CD4-positive, alpha-beta T cell (primary cell): Measurements from ENCODE around the gene PRKN. TPM values are rescaled to one million over a fixed set of nuclear protein-coding genes. Genes with fewer than 3 reads are reported as not detected.

ENCODE experiments used
- ATAC-seq: fragments of 200-7000 bp; cut with Tn5 transposase; one replicate; pipeline ENCODE4 v1.10.0; 2022; ENCODE audit warnings: mild to moderate bottlenecking; ENCODE audit not compliant: poor library complexity
- CTCF ChIA-PET: fragments of 350-600 bp; sonication (Branson Sonifier 250); formaldehyde crosslinking; loops from one replicate; lab custom pipeline; 2021; ENCODE audit warnings: antibody characterized with exemption, inconsistent platforms; lab: Charles Lee
- POLR2A ChIA-PET: fragments of 350-600 bp; sonication (Branson Sonifier 250); formaldehyde crosslinking; loops from one replicate; lab custom pipeline; 2021; ENCODE audit warnings: antibody characterized with exemption, inconsistent platforms; lab: Charles Lee
- DNase-seq, 14 experiments: peaks; one replicate each; pipeline ENCODE4 v3.0.0-alpha.2; 2013 to 2020; ENCODE audit warnings: mixed read lengths in 2 of 14
- H3K27ac ChIP-seq, 2 donors: one replicate each; pipeline versions ENCODE4 v1.5.1 to v1.7.0; 2013; ENCODE audit warnings: low read length in 2 of 2, low read depth in 1 of 2, mild to moderate bottlenecking in 1 of 2
- H3K27me3 ChIP-seq, 2 experiments: 1 replicate in 1 of 2; 2 replicates in 1 of 2; pipeline versions ENCODE4 v1.6.1 to v1.7.0; 2013; ENCODE audit warnings: low read length in 2 of 2, control low read depth in 1 of 2, mild to moderate bottlenecking in 1 of 2, moderate library complexity in 1 of 2; ENCODE audit not compliant: insufficient read depth in 2 of 2, control insufficient read depth in 1 of 2
- H3K36me3 ChIP-seq: one replicate; pipeline ENCODE4 v1.6.1; 2013; ENCODE audit warnings: low read length, control low read depth; ENCODE audit not compliant: insufficient read depth
- H3K4me1 ChIP-seq: one replicate; pipeline ENCODE4 v1.6.1; 2013; ENCODE audit warnings: low read length, control low read depth; ENCODE audit not compliant: insufficient read depth
- H3K4me3 ChIP-seq: one replicate; pipeline ENCODE4 v1.5.1; 2013; ENCODE audit warnings: mild to moderate bottlenecking, low read length, moderate library complexity
- H3K9me3 ChIP-seq, 2 experiments: 1 replicate in 1 of 2; 2 replicates in 1 of 2; pipeline versions ENCODE4 v1.6.1 to v1.7.0; 2013; ENCODE audit warnings: low read length in 2 of 2, mild to moderate bottlenecking in 2 of 2, control low read depth in 1 of 2, moderate library complexity in 1 of 2; ENCODE audit not compliant: control insufficient read depth in 1 of 2, insufficient read depth in 1 of 2
- H3K27ac Mint-ChIP-seq: one replicate; pipeline ENCODE4 v1.8.0; 2020; ENCODE audit warnings: mixed read lengths
- H3K27me3 Mint-ChIP-seq: one replicate; pipeline ENCODE4 v1.8.0; 2021; ENCODE audit warnings: mixed read lengths
- H3K36me3 Mint-ChIP-seq: one replicate; pipeline ENCODE4 v1.8.0; 2021; ENCODE audit warnings: low read depth, mixed read lengths
- H3K4me1 Mint-ChIP-seq: one replicate; pipeline ENCODE4 v1.8.0; 2021; ENCODE audit warnings: low read depth, mixed read lengths
- H3K4me3 Mint-ChIP-seq: one replicate; pipeline ENCODE4 v1.8.0; 2020; ENCODE audit warnings: mild to moderate bottlenecking, mixed read lengths
- H3K9me3 Mint-ChIP-seq: one replicate; pipeline ENCODE4 v1.8.0; 2020; ENCODE audit warnings: mixed read lengths
- CTCF ChIP-seq: fragments of 200-600 bp; IDR thresholded peaks from one replicate; pipeline ENCODE4 v1.8.0; 2022; ENCODE audit warnings: antibody characterized with exemption, mild to moderate bottlenecking
- intact Hi-C, 2 experiments: fragments of 100-400 bp; cut with DNase I in 1 of 2; cut with micrococcal nuclease in 1 of 2; formaldehyde crosslinking; loops; one replicate each; pipeline versions ENCODE4 v1.15.1 to v1.9.0; 2023 to 2025; cut with DNase I, micrococcal nuclease
- total RNA-seq, 174 experiments: library from RNA in 2 of 174; stranded (reverse) in 2 of 174; gene quantifications; one replicate each; pipeline ENCODE4 v1.2.3 and lab custom pipeline; 2021 to 2026

The PRKN gene
- total RNA-seq, 2 experiments from 2014 or later, result 5.2 to 5.4 TPM

GRCh38 chr6:162289972-162290371 lies 437.6 kb downstream of the PRKN start:
- no peak for ATAC-seq

GRCh38 chr6:162273986-162274385 lies 453.6 kb downstream of the PRKN start:
- Mint-ChIP-seq H3K4me1 (no peaks in the 10 kb centered on the region), H3K4me3 (no peak overlapping the region), H3K9me3 (peaks cover 2% of the 10 kb centered on the region), H3K36me3 (no peaks in the 10 kb centered on the region), H3K27ac (no peak overlapping the region), H3K27me3 (no peaks in the 10 kb centered on the region)
- Histone ChIP-seq H3K4me1 (no peaks in the 10 kb centered on the region), H3K9me3 (no peaks in the 10 kb centered on the region), H3K4me3 (no peak overlapping the region), H3K27me3 (no peaks in the 10 kb centered on the region), H3K27ac (no peak overlapping the region), H3K36me3 (no peaks in the 10 kb centered on the region)
- intact Hi-C loops, result no loop called here
- no peak for TF ChIP-seq CTCF
- no peak for DNase-seq
- ChIA-PET POLR2A (no interaction called here), CTCF (no interaction called here)
- no peak for ATAC-seq

More at GRCh38 chr6:162289972-162290371, 437.6 kb downstream of the PRKN start:
- Mint-ChIP-seq H3K27me3 (no peaks in the 10 kb centered on the region), H3K4me3 (no peak overlapping the region), H3K36me3 (no peaks in the 10 kb centered on the region), H3K9me3 (peaks cover 3% of the 10 kb centered on the region), H3K4me1 (no peaks in the 10 kb centered on the region), H3K27ac (no peak overlapping the region)
- Histone ChIP-seq H3K4me3 (no peak overlapping the region), H3K27me3 (no peaks in the 10 kb centered on the region), H3K27ac (no peak overlapping the region), H3K36me3 (no peaks in the 10 kb centered on the region), H3K4me1 (no peaks in the 10 kb centered on the region), H3K9me3 (no peaks in the 10 kb centered on the region)
- TF ChIP-seq CTCF, result no peak
- POLR2A ChIA-PET, result no interaction called here
- intact Hi-C loops, result no loop called here
- DNase-seq, result no peak
- CTCF ChIA-PET, result no interaction called here

GRCh38 chr6:162271922-162272321 lies 455.6 kb downstream of the PRKN start:
- CTCF ChIA-PET, result no interaction called here
- Histone ChIP-seq H3K4me1 (no peaks in the 10 kb centered on the region), H3K27ac (no peak overlapping the region), H3K9me3 (no peaks in the 10 kb centered on the region), H3K27me3 (no peaks in the 10 kb centered on the region), H3K4me3 (no peak overlapping the region), H3K36me3 (no peaks in the 10 kb centered on the region)
- intact Hi-C loops, result no loop called here
- TF ChIP-seq CTCF, result no peak
- no peaks in the 10 kb centered on the region for H3K27me3 Mint-ChIP-seq
- H3K36me3 Mint-ChIP-seq, result no peaks in the 10 kb centered on the region
- no peak overlapping the region for H3K4me3 Mint-ChIP-seq
- H3K9me3 Mint-ChIP-seq, result no peaks in the 10 kb centered on the region
- POLR2A ChIA-PET, result no interaction called here
- no peak overlapping the region for H3K27ac Mint-ChIP-seq
- no peak for DNase-seq
- no peaks in the 10 kb centered on the region for H3K4me1 Mint-ChIP-seq
- no peak for ATAC-seq
